ENCODE data around the gene HRCT1.
"Not testable (repeated sequence)": the region's sequence is repeated elsewhere in the genome, so short reads cannot be mapped to it uniquely, and the experiment has no call there.

The HRCT1 gene

GRCh38 chr9:35919212-35920008, 13.4 kb downstream of the HRCT1 start:
- DNase-seq: no peak

- no peak for DNase-seq
Measured at GRCh38 chr9:35920051-35920620, 14.1 kb downstream of the HRCT1 start.

- DNase-seq: no peak
Measured at GRCh38 chr9:35923598-35923926, 17.6 kb downstream of the HRCT1 start.

- DNase-seq: no peak
Measured at GRCh38 chr9:35923927-35924763, 18.1 kb downstream of the HRCT1 start.

GRCh38 chr9:35928591-35929452, 22.8 kb downstream of the HRCT1 start:
- DNase-seq: no peak

GRCh38 chr9:35929453-35929718, 23.4 kb downstream of the HRCT1 start:
- DNase-seq: no peak

GRCh38 chr9:35930521-35930920, 24.5 kb downstream of the HRCT1 start:
- no peak for DNase-seq

- DNase-seq: no peak
Measured at GRCh38 chr9:35930989-35931388, 25.0 kb downstream of the HRCT1 start.

GRCh38 chr9:35932735-35933134, 26.7 kb downstream of the HRCT1 start:
- no peak for DNase-seq

- no peak for DNase-seq
Measured at GRCh38 chr9:35933550-35934067, 27.6 kb downstream of the HRCT1 start.

GRCh38 chr9:35934069-35934468, 28.1 kb downstream of the HRCT1 start:
- not testable (repeated sequence) for DNase-seq

GRCh38 chr9:35935261-35935660, 29.3 kb downstream of the HRCT1 start:
- no peak for DNase-seq

GRCh38 chr9:35935755-35936509, 29.9 kb downstream of the HRCT1 start:
- DNase-seq: no peak

- DNase-seq: no peak
Measured at GRCh38 chr9:35937227-35937626, 31.2 kb downstream of the HRCT1 start.

GRCh38 chr9:35938474-35939356, 32.7 kb downstream of the HRCT1 start:
- DNase-seq: no peak

GRCh38 chr9:35939679-35940250, 33.8 kb downstream of the HRCT1 start:
- no peak for DNase-seq

- DNase-seq: peak; percentile 14
Measured at GRCh38 chr9:35940458-35941407, 34.7 kb downstream of the HRCT1 start.

GRCh38 chr9:35942286-35942685, 36.3 kb downstream of the HRCT1 start:
- DNase-seq: no peak

- DNase-seq: no peak
Measured at GRCh38 chr9:35944173-35944572, 38.2 kb downstream of the HRCT1 start.
